Muscle layer of colon (tissue), 2 donors: Measurements from ENCODE around the gene OBSL1.

ENCODE experiments used
- H3K27ac ChIP-seq: one replicate; pipeline ENCODE4 v1.7.0; 2013; ENCODE audit warnings: low read depth, mild to moderate bottlenecking, low read length, moderate library complexity
- H3K27me3 ChIP-seq, 2 donors: one replicate each; pipeline ENCODE4 v1.7.0; 2013; ENCODE audit warnings: low read length in 2 of 2, mild to moderate bottlenecking in 2 of 2; ENCODE audit not compliant: insufficient read depth in 2 of 2, control insufficient read depth in 1 of 2
- H3K36me3 ChIP-seq: one replicate; pipeline ENCODE4 v1.7.0; 2013; ENCODE audit warnings: mild to moderate bottlenecking, low read length; ENCODE audit not compliant: insufficient read depth
- H3K4me1 ChIP-seq: one replicate; pipeline ENCODE4 v1.7.0; 2013; ENCODE audit warnings: mild to moderate bottlenecking, low read length; ENCODE audit not compliant: insufficient read depth
- H3K4me3 ChIP-seq, 2 donors: one replicate each; pipeline ENCODE4 v1.7.0; 2013; ENCODE audit warnings: low read length in 2 of 2, low read depth in 1 of 2, mild to moderate bottlenecking in 1 of 2, moderate library complexity in 1 of 2
- H3K9ac ChIP-seq: one replicate; pipeline ENCODE4 v1.7.0; 2013; ENCODE audit warnings: low read length
- H3K9me3 ChIP-seq: one replicate; pipeline ENCODE4 v1.7.0; 2013; ENCODE audit warnings: mild to moderate bottlenecking, low read length
- donor health status: abdominal sarcoma.
- donor health status: Adenocarcinoma of cecum.

OBSL1 gene

GRCh38 chr2:219513787-219514186, 57.6 kb downstream of the OBSL1 start:
- Histone ChIP-seq H3K9ac (no peak overlapping the region), H3K27me3 (peaks cover 0 to 30% of the 10 kb centered on the region in 2 donors), H3K36me3 (no peaks in the 10 kb centered on the region), H3K4me3 (no peak overlapping the region), H3K4me1 (peaks cover 13% of the 10 kb centered on the region), H3K9me3 (no peaks in the 10 kb centered on the region), H3K27ac (no peak overlapping the region)

- Histone ChIP-seq H3K36me3 (no peaks in the 10 kb centered on the region), H3K4me1 (peaks cover 13% of the 10 kb centered on the region), H3K4me3 (no peak overlapping the region), H3K27ac (no peak overlapping the region), H3K9me3 (no peaks in the 10 kb centered on the region), H3K27me3 (peaks cover 0 to 30% of the 10 kb centered on the region in 2 donors), H3K9ac (no peak overlapping the region)
Measured at GRCh38 chr2:219512524-219513216, 58.7 kb downstream of the OBSL1 start.

GRCh38 chr2:219511547-219512325, 59.6 kb downstream of the OBSL1 start:
- H3K9ac ChIP-seq: no peak overlapping the region
- peaks cover 0 to 30% of the 10 kb centered on the region in 2 donors for H3K27me3 ChIP-seq
- H3K4me1 ChIP-seq: peaks cover 13% of the 10 kb centered on the region
- no peak overlapping the region for H3K27ac ChIP-seq
- H3K36me3 ChIP-seq: peaks cover under 1% of the 10 kb centered on the region
- H3K4me3 ChIP-seq: no peak overlapping the region
- no peaks in the 10 kb centered on the region for H3K9me3 ChIP-seq

- Histone ChIP-seq H3K4me1 (peaks cover 13% of the 10 kb centered on the region), H3K4me3 (no peak overlapping the region), H3K9me3 (no peaks in the 10 kb centered on the region), H3K27me3 (peaks cover 0 to 30% of the 10 kb centered on the region in 2 donors), H3K36me3 (peaks cover 12% of the 10 kb centered on the region), H3K27ac (no peak overlapping the region), H3K9ac (no peak overlapping the region)
Measured at GRCh38 chr2:219510512-219511135, 60.7 kb downstream of the OBSL1 start.

- Histone ChIP-seq H3K9ac (no peak overlapping the region), H3K4me3 (peak overlapping the region in 1 of 2 donors; percentile 53), H3K9me3 (no peaks in the 10 kb centered on the region), H3K4me1 (peaks cover 13% of the 10 kb centered on the region), H3K27ac (no peak overlapping the region), H3K27me3 (peaks cover 0 to 30% of the 10 kb centered on the region in 2 donors), H3K36me3 (peaks cover 15% of the 10 kb centered on the region)
Measured at GRCh38 chr2:219509780-219510511, 61.4 kb downstream of the OBSL1 start.

- Histone ChIP-seq H3K27me3 (peaks cover 0 to 24% of the 10 kb centered on the region in 2 donors), H3K36me3 (peaks cover 23% of the 10 kb centered on the region), H3K27ac (no peak overlapping the region), H3K4me1 (peaks cover 13% of the 10 kb centered on the region), H3K4me3 (peak overlapping the region in 1 of 2 donors; percentile 53), H3K9me3 (no peaks in the 10 kb centered on the region), H3K9ac (no peak overlapping the region)
Measured at GRCh38 chr2:219508971-219509779, 62.2 kb downstream of the OBSL1 start.

GRCh38 chr2:219508444-219508734, 63.0 kb downstream of the OBSL1 start:
- Histone ChIP-seq H3K4me3 (no peak overlapping the region), H3K27ac (no peak overlapping the region), H3K4me1 (peaks cover 13% of the 10 kb centered on the region), H3K27me3 (peaks cover 0 to 21% of the 10 kb centered on the region in 2 donors), H3K36me3 (peaks cover 31% of the 10 kb centered on the region), H3K9ac (no peak overlapping the region), H3K9me3 (no peaks in the 10 kb centered on the region)

- Histone ChIP-seq H3K9me3 (no peaks in the 10 kb centered on the region), H3K27ac (no peak overlapping the region), H3K36me3 (peaks cover 35% of the 10 kb centered on the region), H3K27me3 (peaks cover 0 to 15% of the 10 kb centered on the region in 2 donors), H3K4me1 (peaks cover 13% of the 10 kb centered on the region), H3K4me3 (no peak overlapping the region), H3K9ac (no peak overlapping the region)
Measured at GRCh38 chr2:219507581-219508443, 63.5 kb downstream of the OBSL1 start.

- Histone ChIP-seq H3K9ac (no peak overlapping the region), H3K36me3 (peaks cover 37% of the 10 kb centered on the region), H3K4me3 (no peak overlapping the region), H3K27ac (no peak overlapping the region), H3K4me1 (peaks cover 13% of the 10 kb centered on the region), H3K9me3 (no peaks in the 10 kb centered on the region), H3K27me3 (peaks cover 0 to 11% of the 10 kb centered on the region in 2 donors)
Measured at GRCh38 chr2:219506802-219507526, 64.4 kb downstream of the OBSL1 start.
